SK-N-SH treated with all-trans-retinoic acid at 6 μM for 48 hours (cell line): ENCODE data around the gene THSD8.
A peak's percentile ranks its signal among the peaks of the same experiment; 100 is the strongest.

Experiments
- ATAC-seq: fragments of 200-7000 bp; cut with Tn5 transposase; 3 replicates; pipeline ENCODE4 v1.9.1; 2020; ENCODE audit warnings: mild to moderate bottlenecking, moderate library complexity
- ARNTL ChIP-seq: fragments of 450-650 bp; formaldehyde crosslinking; IDR thresholded peaks from 2 replicates; pipeline ENCODE4 v1.5.0; 2020; ENCODE audit warnings: low read depth, mild to moderate bottlenecking, moderate library complexity, borderline replicate concordance
- GLIS3 ChIP-seq: fragments of 250-450 bp; sonication (Bioruptor Pico); IDR thresholded peaks from 2 replicates; pipeline ENCODE4 v1.5.0; 2020; ENCODE audit warnings: mild to moderate bottlenecking, moderate library complexity
- TOX ChIP-seq: fragments of 250-450 bp; sonication (Bioruptor Pico); IDR thresholded peaks from 2 replicates; pipeline ENCODE4 v1.8.0; 2021; ENCODE audit warnings: mild to moderate bottlenecking, moderate library complexity, borderline replicate concordance
- TSHZ2 ChIP-seq: fragments of 250-450 bp; sonication (Bioruptor Pico); IDR thresholded peaks from 2 replicates; pipeline ENCODE4 v1.5.0; 2020; ENCODE audit warnings: mild to moderate bottlenecking, moderate library complexity
- ZNF565 ChIP-seq: fragments of 450-650 bp; formaldehyde crosslinking; conservative IDR thresholded peaks from 2 replicates; pipeline ENCODE4 v1.5.0; 2020; ENCODE audit warnings: low read depth, mild to moderate bottlenecking, moderate library complexity
- TF ChIP-seq, protein P1 (sequence below): fragments of 250-450 bp; sonication (Bioruptor Pico); IDR thresholded peaks from 2 replicates; pipeline ENCODE4 v1.8.0; 2020; ENCODE audit warnings: mild to moderate bottlenecking, moderate library complexity, borderline replicate concordance

Gene THSD8

DNA sequence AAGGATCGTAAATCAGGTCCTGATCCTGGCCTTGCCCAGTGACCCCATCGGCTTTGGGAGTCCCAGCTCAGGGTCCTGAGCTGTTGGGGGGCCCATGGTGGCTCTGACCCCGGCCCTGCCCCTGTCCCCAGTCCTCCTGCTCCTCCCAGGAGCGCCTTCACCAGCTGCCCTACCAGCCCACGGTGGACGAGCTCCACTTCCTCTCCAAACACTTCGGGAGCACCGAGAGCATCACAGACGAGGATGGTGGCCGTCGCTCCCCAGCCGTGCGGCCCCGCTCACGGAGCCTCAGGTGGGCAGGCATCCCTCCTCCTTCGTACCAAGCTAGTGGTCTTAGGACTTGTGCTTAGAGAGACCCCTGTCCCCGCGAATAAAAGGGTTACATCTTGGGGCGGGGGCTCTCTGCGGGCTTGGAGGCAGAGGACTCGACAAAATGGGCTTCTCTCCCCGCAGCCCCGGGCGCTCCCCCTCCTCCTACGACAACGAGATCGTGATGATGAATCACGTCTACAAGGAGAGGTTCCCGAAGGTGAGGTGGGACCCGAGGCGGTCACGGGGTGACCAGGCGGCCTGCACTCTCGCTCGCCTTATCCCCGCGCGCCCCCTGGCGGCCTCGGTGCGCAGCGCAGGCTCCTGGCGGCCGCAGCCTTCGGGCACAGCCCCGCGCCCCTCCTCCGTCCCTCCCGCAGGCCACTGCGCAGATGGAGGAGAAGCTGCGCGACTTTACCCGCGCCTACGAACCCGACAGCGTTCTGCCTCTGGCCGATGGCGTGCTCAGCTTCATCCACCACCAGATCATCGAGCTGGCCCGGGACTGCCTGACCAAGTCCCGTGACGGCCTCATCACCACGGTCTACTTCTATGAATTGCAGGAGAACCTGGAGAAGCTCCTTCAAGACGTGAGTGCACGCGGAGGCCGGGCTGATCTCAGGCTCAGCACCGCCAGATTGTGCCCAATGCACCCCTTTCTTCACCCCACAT, 45.6 kb downstream of the THSD8 start:
- TF ChIP-seq TOX (CRISPR knock-in tag), result no peak
- TF ChIP-seq GLIS3, result no peak
- no peak for TF ChIP-seq ARNTL
- TF ChIP-seq ZNF565, result no peak
- TF ChIP-seq, protein P1, sequence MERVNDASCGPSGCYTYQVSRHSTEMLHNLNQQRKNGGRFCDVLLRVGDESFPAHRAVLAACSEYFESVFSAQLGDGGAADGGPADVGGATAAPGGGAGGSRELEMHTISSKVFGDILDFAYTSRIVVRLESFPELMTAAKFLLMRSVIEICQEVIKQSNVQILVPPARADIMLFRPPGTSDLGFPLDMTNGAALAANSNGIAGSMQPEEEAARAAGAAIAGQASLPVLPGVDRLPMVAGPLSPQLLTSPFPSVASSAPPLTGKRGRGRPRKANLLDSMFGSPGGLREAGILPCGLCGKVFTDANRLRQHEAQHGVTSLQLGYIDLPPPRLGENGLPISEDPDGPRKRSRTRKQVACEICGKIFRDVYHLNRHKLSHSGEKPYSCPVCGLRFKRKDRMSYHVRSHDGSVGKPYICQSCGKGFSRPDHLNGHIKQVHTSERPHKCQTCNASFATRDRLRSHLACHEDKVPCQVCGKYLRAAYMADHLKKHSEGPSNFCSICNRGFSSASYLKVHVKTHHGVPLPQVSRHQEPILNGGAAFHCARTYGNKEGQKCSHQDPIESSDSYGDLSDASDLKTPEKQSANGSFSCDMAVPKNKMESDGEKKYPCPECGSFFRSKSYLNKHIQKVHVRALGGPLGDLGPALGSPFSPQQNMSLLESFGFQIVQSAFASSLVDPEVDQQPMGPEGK (CRISPR knock-in tag), result no peak
- TF ChIP-seq TSHZ2, result no peak
- peak; percentile 99 for ATAC-seq
